ENCODE results near the gene MIA2.
"Not testable (repeated sequence)": the region's sequence is repeated elsewhere in the genome, so short reads cannot be mapped to it uniquely, and the experiment has no call there.

Gene MIA2

DNA sequence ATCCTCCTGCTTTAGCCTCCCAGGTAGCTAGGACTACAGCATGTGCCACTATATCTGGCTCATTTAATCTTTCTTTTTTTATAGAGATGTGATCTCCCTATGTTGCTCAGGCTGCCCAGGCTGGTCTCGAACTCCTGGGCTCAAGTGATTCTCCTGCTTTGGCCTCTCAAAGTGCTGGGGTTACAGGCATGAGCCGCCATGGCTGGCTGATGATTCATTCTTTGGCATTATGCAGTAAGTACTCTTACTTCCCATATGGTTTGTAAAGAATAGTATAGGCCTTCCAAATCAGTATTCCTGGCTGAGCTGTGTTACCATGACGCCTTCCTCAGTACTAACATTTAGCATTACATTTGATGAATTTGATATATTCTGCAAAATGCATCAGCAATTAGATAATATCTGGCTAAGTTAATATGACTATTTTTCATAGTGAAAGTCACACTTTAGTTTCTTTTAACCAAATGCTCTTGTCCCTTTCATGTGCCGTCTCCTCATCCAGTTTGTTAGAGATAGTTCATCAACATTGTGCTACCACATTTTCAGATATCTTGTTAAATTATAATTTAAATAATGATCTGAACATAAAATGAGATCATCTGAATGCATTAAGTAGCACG is 3.2 kb upstream of the MIA2 start:
- no peak for DNase-seq

GRCh38 chr14:39231751-39232553 is 1.8 kb upstream of the MIA2 start:
- not testable (repeated sequence) for DNase-seq

GRCh38 chr14:39232554-39233415 is 930 bp upstream of the MIA2 start:
- DNase-seq = no peak

DNA sequence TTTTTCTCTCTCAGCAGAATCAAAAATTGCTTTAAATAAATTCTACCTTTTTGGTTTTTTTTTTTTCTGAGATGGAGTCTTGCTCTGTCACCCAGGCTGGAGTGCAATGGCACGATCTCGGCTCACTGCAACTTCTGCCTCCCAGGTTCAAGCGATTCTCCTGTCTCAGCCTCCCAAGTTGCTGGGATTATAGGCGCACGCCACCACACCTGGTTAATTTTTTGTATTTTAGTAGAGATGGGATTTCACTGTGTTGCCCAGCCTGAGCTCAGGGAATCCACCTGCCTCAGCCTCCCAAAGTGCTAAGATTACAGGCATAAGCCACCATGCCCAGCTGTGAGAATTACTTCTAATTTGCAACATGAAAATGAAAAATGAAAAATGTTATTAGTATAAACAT is 1.3 kb downstream of the MIA2 start:
- not testable (repeated sequence) for DNase-seq

DNA sequence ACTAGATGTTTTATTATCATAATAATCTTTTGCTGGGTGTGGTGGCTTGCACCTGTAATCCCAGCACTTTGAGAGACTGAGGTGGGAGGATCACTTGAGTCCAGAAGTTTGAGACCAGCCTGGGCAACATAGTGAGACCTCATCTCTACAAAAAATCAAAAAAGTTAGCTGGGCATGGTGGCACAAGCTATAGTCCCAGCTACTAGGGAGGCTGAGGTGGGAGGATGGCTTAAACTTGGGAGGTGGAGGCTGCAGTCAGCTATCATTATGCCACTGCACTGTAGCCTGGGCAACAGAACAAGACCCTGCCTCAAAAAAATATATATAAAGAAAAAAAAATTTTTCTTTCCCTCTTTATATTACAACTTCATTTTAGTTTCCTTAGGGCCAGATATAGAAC is 1.8 kb downstream of the MIA2 start:
- not testable (repeated sequence) for DNase-seq

GRCh38 chr14:39240769-39241168 is 7.1 kb downstream of the MIA2 start:
- DNase-seq = no peak

DNA sequence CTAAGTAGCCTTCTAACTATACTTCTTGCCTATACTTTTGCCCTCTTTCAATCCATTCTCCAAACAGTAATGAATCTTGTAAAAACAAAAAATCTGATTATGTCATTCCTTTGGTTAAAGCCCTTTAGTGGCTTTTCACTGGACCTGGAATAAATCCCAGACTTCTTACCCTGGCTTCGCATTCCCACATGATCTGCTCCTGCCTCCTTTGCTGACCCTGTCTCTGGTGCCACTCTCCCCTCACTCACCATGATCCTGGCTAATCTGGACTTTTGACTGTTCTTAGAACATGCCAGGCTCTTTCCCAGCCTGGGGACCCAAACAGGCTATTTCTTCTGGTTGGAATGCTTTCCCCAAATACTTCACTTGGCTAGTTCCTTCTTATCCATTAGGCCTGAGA is 7.9 kb downstream of the MIA2 start:
- DNase-seq = no peak

- DNase-seq = no peak
These were observed 10.1 kb downstream of the MIA2 start for GRCh38 chr14:39243831-39244230.

- DNase-seq = no peak
These were observed 12.9 kb downstream of the MIA2 start for GRCh38 chr14:39246618-39247017.

GRCh38 chr14:39247256-39247655 is 13.5 kb downstream of the MIA2 start:
- no peak for DNase-seq

- no peak for DNase-seq
These were observed 17.8 kb downstream of the MIA2 start for GRCh38 chr14:39251547-39251946.

DNA sequence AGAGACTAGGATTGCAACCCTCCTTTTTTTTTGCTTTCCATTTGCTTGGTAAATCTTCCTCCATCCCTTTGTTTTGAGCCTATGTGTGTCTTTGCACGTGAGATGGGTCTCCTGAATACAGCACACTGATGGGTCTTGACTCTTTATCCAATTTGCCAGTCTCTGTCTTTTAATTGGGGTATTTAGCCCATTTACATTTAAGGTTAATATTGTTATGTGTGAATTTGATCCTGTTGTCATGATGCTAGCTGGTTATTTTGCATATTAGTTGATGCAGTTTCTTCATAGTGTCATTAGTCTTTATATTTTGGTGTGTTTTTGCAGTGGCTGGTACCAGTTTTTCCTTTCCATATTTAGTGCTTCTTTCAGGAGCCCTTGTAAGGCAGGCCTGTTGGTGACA is 23.7 kb downstream of the MIA2 start:
- DNase-seq = not testable (repeated sequence)

GRCh38 chr14:39258782-39259545 is 25.2 kb downstream of the MIA2 start:
- DNase-seq = no peak

- DNase-seq = not testable (repeated sequence)
These were observed 26.4 kb downstream of the MIA2 start for GRCh38 chr14:39260161-39260560.

DNA sequence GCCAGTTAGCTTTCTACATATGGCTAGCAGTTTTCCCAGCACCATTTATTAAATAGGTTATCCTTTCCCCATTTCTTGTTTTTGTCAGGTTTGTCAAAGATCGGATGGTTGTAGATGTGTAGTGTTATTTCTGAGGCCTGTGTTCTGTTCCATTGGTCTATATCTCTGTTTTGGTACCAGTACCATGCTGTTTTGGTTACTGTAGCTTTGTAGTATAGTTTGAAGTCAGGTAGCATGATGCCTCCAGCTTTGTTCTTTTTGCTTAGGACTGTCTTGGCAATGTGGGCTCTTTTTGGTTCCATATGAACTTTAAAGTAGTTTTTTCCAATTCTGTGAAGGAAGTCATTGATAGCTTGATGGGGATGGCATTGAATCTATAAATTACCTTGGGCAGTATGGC is 28.5 kb downstream of the MIA2 start:
- DNase-seq = not testable (repeated sequence)

- no peak for DNase-seq
These were observed 30.3 kb downstream of the MIA2 start for GRCh38 chr14:39264057-39264456.

- no peak for DNase-seq
These were observed 30.8 kb downstream of the MIA2 start for GRCh38 chr14:39264558-39264957.

DNA sequence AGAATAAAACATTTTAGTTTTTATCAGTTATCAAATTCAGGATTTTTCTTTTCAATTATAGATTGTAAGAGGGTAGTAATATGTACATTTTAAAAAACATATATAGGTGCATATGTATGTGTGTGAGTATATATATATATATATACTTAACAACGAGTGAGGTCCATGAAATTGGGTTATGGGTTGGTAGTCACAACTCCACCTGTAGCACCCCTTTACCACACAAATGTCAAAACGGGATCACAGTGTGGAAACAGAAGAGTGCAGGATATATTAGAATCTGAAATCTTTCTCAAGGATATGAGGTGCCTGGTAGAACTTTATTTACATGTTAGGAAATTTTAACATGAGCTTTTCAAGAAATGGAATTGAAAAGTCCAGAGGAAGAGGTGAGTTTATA is 31.3 kb downstream of the MIA2 start:
- DNase-seq = no peak

DNA sequence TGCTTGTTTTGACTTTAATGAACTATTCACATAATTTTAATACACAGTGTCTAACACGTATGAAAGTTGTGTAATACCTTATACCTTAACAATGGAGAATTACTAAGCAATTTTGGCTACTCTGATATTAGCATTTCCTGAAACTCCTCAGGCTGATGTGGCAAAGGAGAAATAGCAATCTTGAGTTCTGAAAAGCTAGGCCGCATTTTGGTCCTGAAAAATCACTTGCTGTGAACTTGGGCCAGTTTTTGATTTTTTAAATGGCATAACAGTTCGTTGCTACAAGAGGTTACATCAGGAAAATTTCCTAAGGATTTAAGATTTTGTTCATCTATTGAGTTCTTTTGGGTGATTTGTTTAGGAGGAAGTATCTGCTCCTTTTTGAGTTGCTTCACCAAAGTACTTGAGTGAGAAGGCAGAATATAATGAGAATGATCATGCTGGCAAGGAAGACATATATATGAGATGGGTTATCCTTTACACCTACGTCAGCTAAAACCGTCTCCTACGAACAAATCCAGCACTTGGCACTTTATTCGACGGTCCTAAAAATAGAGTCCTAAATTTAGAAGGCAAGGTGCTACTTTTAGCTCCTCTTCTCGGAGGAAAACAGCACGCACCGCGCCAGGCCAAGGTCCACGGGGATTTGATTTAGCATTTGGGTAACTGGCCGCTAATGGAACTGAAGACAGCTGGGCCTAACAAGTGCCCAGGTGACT is 32.2 kb downstream of the MIA2 start:
- no peak for DNase-seq

DNA sequence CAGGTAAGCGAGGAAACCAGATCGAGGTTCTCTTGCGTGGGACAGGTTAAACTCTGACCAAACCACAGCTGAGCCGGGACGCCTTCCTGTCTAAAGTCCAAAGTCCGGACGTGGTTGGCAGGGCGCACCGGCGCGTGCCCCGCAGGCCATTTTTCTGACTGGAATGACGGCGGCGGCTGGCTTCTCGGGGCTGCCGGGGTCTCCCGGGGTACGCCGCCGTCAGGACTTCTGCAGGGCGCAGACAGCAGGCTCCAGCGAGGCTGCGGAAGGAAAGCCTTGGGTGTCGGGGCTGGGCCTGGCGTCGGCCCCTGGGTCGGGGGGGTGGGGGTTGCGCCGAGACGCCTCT is 32.8 kb downstream of the MIA2 start:
- DNase-seq = no peak

DNA sequence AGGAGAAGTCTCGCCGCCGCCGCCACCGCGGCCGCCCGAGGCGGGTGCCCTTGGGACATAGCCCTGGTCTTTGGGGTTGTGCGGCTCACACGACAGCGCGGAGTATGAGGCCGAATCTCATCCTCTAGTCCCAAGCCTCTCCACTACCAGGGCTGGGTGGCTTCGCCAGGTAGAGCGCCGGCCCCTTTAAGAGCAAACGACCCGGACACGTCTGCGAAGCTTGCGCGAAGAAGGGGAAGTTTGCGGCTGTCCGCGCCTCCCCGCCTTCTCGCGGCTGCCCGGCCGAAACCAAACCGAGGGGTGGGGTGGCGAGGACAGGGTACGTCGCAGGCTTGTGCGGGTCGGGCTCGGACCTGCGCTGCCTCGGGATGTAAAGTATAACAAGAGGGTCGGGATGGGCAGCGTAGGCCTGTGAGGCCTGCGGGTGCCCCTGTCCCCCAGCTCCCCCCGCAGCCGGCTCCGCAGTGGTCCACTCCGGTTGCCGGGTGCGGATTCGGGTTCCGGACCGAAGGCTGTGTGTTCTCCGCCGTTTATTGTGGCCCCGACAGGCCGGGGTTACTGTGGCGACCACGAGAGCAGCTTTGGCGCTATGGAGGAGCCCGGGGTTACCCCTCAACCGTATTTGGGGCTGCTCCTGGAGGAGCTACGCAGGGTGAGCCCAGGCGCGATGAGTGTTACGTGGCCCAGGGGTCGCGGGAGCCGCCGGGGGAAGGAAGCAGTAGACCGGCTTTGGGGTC is 33.3 kb downstream of the MIA2 start:
- DNase-seq = peak; percentile 67

DNA sequence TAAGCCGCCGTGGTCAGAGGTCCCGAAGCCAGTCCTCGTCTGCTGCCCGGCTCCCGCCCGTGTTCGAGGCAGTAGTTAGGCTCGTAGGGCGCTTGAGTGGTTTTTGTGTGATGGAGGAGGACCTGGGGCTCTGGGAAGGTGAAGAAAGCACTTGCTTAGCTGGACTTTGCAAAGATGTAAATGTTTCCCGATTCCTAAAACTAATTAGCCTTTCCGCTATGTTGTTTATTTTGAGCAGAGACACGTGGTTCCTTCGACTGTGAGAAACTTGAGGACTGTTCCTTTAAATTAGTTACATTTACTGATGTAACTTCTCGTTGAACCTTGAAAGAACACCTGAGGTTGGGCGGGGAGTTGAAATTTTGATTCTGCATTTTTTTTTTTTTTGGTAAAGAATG is 33.9 kb downstream of the MIA2 start:
- no peak for DNase-seq

Data from activated CD4-positive, alpha-beta T cell treated with anti-CD3 and anti-CD28 coated beads, Interleukin-2, amount 50 U/mL, for 1 hour (primary cell).